Stimulated activated memory B cell treated with anti-CD40 and anti-IgM and Interleukin-4, amounts not matched to agents 10 μg/mL and 1 μg/mL and 100 μg/mL, for 72 hours (primary cell): ENCODE data around the gene SLC24A4.
A peak's percentile ranks its signal among the peaks of the same experiment; 100 is the strongest.

Source experiments
- ATAC-seq: fragments of 150-1000 bp; cut with Tn5 transposase; 2 replicates; pipeline ENCODE4 v1.10.0; 2021
- H3K27ac Mint-ChIP-seq: one replicate; pipeline ENCODE4 v1.8.0; 2022; ENCODE audit warnings: mild to moderate bottlenecking, mixed read lengths
- H3K27me3 Mint-ChIP-seq: one replicate; pipeline ENCODE4 v1.8.0; 2022; ENCODE audit warnings: mixed read lengths
- H3K36me3 Mint-ChIP-seq: one replicate; pipeline ENCODE4 v1.8.0; 2022; ENCODE audit warnings: mixed read lengths
- H3K4me1 Mint-ChIP-seq: one replicate; pipeline ENCODE4 v1.8.0; 2022; ENCODE audit warnings: mixed read lengths
- H3K4me3 Mint-ChIP-seq: one replicate; pipeline ENCODE4 v1.8.0; 2022; ENCODE audit warnings: mild to moderate bottlenecking, moderate library complexity, mixed read lengths
- H3K9me3 Mint-ChIP-seq: one replicate; pipeline ENCODE4 v1.8.0; 2022; ENCODE audit warnings: mixed read lengths

Gene SLC24A4

DNA sequence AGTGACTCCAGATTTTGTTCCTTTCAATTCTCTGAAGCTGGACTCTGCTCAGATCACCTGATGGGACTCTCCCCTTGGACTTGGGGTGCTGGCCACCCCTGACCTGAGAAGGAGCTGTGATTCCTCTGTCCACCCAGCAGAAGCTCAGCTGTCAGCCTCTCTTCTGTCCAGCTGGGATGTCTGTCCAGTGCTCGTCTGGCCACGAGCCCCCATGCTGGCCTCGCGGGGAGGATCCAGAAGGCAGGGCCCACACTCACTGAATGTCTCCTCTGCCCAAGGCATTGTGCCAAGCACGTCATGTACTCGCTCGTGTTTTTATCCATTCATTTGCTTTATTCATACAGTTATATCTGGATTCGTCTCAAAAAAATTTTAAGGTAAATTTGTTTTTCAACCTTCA is 14.2 kb upstream of the SLC24A4 start:
- Mint-ChIP-seq H3K9me3 (peaks cover 3% of the 10 kb centered on the region), H3K36me3 (no peaks in the 10 kb centered on the region), H3K4me3 (no peak overlapping the region), H3K27me3 (peaks cover 39% of the 10 kb centered on the region), H3K27ac (no peak overlapping the region), H3K4me1 (no peaks in the 10 kb centered on the region)
- ATAC-seq = no peak

DNA sequence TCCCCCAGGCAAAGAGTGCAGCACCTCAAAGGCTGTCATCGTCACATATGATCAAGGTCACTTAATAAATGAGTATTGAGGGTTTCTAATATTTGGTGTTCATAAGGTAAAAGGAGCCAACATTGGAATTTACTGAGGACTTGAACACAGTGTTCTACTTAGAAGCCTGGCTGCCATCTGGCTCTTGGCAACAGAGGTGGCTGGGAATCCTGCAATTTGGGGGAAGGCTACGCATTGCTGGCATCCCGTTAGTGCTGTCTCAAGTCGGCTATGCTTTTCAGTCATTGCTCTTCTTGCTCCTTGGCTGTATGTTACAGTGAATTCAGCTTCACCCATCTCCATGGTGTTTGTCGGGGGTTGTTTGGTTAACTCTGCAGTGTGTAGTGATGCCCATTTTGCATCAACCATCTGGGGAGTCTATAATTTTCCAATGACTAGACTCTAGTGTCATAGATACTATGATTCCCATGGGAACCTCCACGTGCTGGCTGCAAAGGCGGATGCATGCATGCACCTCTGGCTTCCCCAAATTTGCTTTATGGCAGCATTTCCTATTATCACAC is 12.9 kb upstream of the SLC24A4 start:
- Mint-ChIP-seq H3K4me3 (no peak overlapping the region), H3K27ac (no peak overlapping the region), H3K36me3 (no peaks in the 10 kb centered on the region), H3K27me3 (peaks cover 39% of the 10 kb centered on the region), H3K9me3 (peaks cover 3% of the 10 kb centered on the region), H3K4me1 (no peaks in the 10 kb centered on the region)
- no peak for ATAC-seq

DNA sequence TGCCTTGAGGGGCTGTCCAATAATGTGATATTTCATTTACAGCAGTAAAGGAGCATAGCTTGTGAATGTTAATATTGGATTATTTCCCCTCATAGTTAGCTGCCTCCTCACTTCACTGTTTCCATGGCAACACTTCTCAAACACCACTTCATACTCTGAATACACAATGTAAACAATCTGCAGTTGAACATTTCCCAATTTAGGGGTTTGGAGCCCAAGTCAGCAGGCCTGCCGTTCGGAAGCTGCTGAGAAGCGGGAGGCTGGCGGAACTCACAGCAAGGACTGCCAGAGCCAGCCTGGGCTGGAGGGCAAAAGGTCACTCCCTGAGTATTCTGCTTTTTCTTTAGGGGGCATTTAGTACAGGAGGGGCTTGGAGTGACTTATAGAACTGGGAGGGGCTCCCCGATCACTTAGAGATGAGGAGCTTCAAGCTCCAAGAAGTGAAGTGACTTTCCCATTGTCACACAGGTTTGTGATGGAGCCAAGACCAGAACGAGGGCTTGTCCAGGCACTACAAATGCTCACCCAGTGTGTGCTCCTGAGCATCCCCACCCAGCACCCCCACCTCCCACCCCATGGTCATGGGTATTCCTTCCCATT is 12.1 kb upstream of the SLC24A4 start:
- Mint-ChIP-seq H3K4me3 (no peak overlapping the region), H3K9me3 (peaks cover 3% of the 10 kb centered on the region), H3K27ac (no peak overlapping the region), H3K27me3 (peaks cover 39% of the 10 kb centered on the region), H3K36me3 (no peaks in the 10 kb centered on the region), H3K4me1 (no peaks in the 10 kb centered on the region)
- no peak for ATAC-seq

DNA sequence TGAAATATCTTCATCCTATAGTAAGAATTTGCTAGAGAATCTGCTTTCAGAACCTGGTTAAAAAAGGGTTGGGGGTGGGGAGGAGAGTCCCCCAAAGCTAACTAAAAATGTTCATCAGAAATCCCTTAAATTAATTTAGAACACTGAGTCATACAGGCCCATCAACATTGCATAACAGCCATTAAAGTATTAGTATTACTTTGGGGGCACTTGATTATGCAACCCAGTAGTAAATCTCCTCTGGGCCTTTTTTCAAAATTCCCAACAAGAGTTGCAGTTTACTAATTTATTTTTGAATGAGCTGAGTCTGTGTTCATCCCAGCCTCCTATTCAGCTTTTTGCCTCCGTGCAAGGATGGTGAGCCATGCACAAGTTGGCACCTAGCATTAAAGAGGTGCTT is 8.8 kb upstream of the SLC24A4 start:
- peaks cover 35% of the 10 kb centered on the region for H3K27me3 Mint-ChIP-seq
- peaks cover 6% of the 10 kb centered on the region for H3K4me1 Mint-ChIP-seq
- H3K27ac Mint-ChIP-seq = no peak overlapping the region
- H3K9me3 Mint-ChIP-seq = peaks cover 7% of the 10 kb centered on the region
- H3K36me3 Mint-ChIP-seq = no peaks in the 10 kb centered on the region
- no peak for ATAC-seq
- no peak overlapping the region for H3K4me3 Mint-ChIP-seq

DNA sequence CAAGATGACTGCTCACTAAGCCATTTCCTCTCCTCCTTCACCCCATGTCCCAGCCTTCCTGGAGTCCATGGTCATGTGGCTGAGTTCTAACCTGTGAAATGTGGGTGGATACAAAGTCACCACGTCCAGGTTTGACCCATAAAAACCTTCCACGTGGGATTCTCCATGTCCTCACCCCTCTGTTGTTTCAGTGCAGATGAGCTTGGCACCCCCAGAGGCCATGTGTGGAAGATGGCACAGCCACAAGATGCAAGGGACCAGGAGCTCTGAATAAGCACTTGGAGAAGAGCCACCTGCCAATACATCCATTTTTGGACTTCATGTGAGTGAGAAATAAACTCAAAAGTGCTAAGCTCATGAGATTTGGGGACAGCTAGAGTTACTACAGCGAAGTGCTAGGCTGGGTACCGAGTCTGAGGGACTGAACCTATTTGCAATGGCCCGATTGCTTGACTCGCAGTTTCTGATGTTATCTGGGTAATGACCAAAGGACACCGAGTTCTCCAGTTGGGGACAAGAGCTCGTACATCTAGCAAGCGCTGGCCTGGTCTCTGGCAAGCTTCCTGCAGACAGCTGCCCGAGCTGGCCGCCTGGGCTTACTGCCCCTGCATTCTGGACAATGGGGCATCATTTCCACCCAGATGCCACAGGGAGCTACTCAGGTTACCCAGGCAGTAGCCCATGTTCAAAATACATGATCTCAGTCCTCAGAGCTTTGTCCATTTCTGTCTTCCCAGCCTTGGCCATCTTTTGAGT is 7.7 kb upstream of the SLC24A4 start:
- no peak overlapping the region for H3K4me3 Mint-ChIP-seq
- peaks cover 7% of the 10 kb centered on the region for H3K9me3 Mint-ChIP-seq
- H3K27me3 Mint-ChIP-seq = peaks cover 36% of the 10 kb centered on the region
- ATAC-seq = no peak
- H3K27ac Mint-ChIP-seq = no peak overlapping the region
- H3K4me1 Mint-ChIP-seq = peaks cover 6% of the 10 kb centered on the region
- H3K36me3 Mint-ChIP-seq = no peaks in the 10 kb centered on the region

DNA sequence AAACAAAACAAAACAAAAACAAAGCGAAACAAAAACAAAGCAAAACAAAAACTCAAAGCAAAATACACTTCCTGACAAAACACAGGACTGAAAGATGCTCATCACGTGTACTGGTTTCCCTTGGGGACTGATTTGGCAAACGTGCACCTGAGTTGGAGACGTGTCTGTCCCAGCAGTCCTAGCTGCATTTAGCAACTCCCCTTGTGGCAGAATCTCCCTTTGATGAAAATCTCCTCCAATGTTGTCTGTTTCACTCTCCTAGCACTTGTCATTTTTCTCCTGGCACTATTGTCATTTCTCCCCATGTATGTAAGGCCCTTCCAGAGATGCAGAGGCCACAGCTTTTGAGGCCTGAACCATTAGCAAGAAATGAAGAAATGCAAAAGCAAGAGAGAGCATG is 6.8 kb upstream of the SLC24A4 start:
- Mint-ChIP-seq H3K9me3 (peaks cover 7% of the 10 kb centered on the region), H3K4me3 (no peak overlapping the region), H3K27ac (no peak overlapping the region), H3K4me1 (peaks cover 6% of the 10 kb centered on the region), H3K36me3 (no peaks in the 10 kb centered on the region), H3K27me3 (peaks cover 29% of the 10 kb centered on the region)
- no peak for ATAC-seq

DNA sequence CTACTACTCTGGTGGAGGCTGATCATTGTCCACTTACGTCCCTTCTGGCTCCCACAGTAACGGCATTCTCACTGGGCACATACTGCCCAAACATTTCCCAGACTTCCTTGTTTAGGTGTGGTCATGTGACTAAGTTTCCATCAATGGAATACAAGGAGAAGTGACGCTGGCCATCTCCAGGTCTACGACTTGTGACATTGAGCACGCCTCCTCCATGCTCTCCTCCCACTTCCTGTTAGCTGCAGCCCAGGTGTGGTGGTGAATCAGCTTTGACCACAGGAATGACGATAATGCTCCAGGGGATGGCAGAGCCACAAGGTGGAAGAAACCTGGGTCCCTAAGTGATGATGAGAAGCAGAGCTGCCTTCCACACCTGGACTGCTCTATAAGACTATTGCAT is 6.0 kb upstream of the SLC24A4 start:
- H3K9me3 Mint-ChIP-seq = peaks cover 7% of the 10 kb centered on the region
- H3K27me3 Mint-ChIP-seq = peaks cover 34% of the 10 kb centered on the region
- H3K27ac Mint-ChIP-seq = no peak overlapping the region
- no peaks in the 10 kb centered on the region for H3K36me3 Mint-ChIP-seq
- peaks cover 6% of the 10 kb centered on the region for H3K4me1 Mint-ChIP-seq
- ATAC-seq = no peak
- no peak overlapping the region for H3K4me3 Mint-ChIP-seq

DNA sequence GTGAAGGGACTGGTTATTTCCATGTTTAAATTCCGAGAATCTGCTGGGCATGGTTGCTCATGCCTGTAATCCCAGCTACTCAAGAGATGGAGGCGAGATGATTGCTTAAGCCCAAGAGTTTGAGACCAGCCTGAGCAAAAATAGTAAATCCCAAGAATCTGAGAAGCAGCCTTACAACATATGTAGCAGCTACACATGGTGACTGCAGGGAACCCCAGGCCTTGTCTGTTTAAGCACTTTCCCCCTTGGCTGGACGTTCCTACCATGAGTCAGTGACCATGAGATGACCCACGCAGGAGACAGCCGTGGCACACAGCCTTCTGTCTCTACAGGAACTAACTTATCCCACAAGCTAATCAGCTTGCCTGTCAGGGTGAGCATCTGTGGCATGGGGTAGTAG is 5.5 kb upstream of the SLC24A4 start:
- Mint-ChIP-seq H3K27ac (no peak overlapping the region), H3K9me3 (peaks cover 7% of the 10 kb centered on the region), H3K36me3 (no peaks in the 10 kb centered on the region), H3K4me3 (no peak overlapping the region), H3K4me1 (peaks cover 6% of the 10 kb centered on the region), H3K27me3 (peaks cover 39% of the 10 kb centered on the region)
- no peak for ATAC-seq

DNA sequence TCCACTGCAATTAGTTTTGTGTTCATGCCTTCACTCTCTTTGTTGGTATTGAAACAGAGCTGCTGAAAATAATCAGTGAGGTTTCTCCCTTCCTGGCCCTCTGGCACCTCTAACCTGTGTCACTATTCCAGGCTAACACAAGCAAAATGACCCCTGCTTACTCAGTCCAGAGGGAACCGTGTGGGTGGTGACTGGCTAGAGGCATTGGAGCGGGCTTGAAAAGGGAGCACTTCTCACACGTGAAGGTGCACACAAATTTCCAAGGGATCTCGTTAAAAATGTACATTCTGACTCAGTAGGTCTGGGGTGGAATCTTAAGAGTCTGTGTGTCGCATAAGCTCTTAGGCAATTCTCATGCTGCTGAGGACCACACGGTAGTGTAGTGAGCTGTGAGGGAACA is 1.3 kb upstream of the SLC24A4 start:
- Mint-ChIP-seq H3K4me1 (peaks cover 12% of the 10 kb centered on the region), H3K36me3 (no peaks in the 10 kb centered on the region), H3K9me3 (peaks cover 7% of the 10 kb centered on the region), H3K4me3 (no peak overlapping the region), H3K27me3 (peaks cover 62% of the 10 kb centered on the region), H3K27ac (no peak overlapping the region)
- no peak for ATAC-seq

DNA sequence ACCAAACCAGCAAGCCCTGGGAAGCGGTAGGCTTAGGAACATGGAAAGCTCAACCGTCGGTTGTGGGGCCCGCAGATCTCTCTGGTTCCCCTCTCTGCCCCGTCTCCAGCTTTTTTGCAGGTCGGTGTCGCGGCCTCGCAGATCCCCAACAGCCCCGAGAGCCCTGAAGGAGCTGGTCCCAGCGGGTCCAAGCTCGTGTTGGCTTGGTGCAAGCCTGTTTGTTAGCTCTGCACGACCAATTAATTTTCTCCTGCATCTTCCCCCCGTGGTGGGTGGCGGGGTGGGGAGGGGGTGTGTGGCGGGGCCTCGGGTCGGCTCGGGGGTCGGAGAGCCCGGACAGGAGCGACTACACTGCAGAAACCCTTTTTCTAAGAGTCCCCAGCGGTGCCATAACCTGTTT is 449 bp upstream of the SLC24A4 start:
- Mint-ChIP-seq H3K36me3 (no peaks in the 10 kb centered on the region), H3K4me3 (peak overlapping the region; percentile 67), H3K9me3 (no peaks in the 10 kb centered on the region), H3K27me3 (peaks cover 70% of the 10 kb centered on the region), H3K4me1 (peaks cover 5% of the 10 kb centered on the region), H3K27ac (no peak overlapping the region)
- no peak for ATAC-seq

DNA sequence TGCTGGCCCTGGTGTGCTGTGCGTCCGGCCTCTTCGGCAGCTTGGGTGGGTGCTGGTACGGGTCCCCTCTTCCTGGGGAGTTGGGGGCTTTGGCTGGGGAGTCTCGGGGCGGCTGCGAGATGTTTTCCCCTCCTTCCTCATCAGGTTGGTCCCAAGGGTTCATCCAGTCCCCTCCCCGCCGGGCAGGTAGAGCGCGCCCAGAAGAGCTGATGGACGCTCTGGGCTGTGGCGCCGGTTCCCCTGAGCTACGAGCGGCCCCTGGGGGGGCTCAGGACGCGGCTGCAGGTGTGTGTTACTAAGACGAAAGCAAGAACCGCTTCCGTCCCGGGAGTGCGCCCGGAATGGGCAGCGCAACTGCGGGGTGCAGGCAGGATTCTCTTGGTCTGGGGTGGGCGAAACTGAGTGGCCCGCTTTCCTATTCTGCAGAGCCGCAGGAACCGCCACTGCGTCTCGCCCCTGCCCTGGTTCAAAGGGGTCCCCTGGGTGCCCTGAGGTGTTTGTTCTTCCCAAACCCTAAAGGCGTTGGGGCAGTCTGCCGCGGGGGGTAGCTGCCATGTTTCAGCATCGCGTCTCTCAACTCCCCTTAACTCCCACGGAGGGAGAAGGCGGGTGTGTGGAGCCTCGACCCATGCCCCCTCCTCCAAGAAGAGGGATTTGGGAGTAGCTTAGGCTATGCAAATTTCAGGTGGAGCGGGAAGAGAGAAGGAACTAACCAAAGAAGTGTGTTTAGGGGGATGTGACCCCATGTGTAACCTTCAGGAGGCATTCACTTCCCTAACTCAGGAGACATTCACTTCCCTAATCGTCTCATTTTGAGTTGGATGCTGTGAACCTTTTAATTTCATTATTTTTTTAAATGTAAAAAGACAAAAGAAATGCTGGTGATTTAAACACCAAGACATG is 1.2 kb downstream of the SLC24A4 start:
- peak overlapping the region; percentile 11 for H3K4me3 Mint-ChIP-seq
- no peaks in the 10 kb centered on the region for H3K36me3 Mint-ChIP-seq
- H3K9me3 Mint-ChIP-seq = no peaks in the 10 kb centered on the region
- peaks cover 68% of the 10 kb centered on the region for H3K27me3 Mint-ChIP-seq
- ATAC-seq = no peak
- peaks cover 5% of the 10 kb centered on the region for H3K4me1 Mint-ChIP-seq
- H3K27ac Mint-ChIP-seq = no peak overlapping the region

DNA sequence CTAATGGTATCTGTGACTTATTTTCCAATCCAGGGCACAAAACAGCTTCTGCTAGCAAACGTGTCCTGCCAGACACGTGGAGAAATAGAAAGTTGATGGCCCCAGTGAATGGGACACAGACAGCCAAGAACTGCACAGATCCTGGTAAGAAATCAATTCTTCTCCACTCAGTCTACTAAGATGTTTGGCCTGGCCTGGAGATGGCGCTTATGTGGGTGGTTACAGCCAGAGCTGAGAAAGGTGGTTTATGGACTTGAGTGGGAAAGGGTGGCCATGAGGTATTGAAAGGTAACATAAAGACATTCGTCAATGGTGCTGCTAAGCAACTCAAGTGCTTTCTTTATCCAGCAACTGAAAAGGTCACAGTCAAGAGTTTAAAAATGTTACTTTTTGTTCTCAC is 2.9 kb downstream of the SLC24A4 start:
- no peak for ATAC-seq
- Mint-ChIP-seq H3K27me3 (peaks cover 54% of the 10 kb centered on the region), H3K9me3 (no peaks in the 10 kb centered on the region), H3K36me3 (no peaks in the 10 kb centered on the region), H3K4me3 (no peak overlapping the region), H3K4me1 (peaks cover 5% of the 10 kb centered on the region), H3K27ac (no peak overlapping the region)

DNA sequence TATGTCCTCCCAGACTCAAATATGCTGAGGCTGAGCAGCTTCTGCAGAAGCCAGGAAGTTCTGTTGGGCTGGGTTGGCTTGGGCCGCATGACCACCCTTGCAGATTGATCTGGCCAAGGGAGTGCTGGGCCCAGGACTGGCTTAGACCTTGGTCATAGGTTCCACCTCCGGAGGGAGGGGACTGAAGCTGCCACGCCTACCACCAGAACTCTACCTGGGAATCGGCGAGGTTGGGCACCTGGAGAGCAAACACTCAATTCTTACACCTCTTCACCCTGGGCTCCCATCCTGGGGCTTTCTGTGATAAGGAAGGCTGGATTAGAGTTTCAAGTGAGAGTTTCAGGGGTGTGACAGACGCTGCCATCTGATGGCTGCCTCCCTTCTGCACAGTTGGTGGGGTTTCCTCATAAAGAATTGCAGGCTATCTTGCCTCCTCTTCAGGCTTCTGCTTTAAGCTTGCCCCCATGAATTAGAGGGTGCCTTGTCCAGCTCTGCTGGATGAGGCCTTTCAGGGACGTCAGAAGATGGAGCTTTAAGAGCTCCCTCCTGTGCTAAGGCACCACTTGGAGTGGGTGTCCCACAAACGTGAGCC is 5.8 kb downstream of the SLC24A4 start:
- no peak overlapping the region for H3K4me3 Mint-ChIP-seq
- no peaks in the 10 kb centered on the region for H3K4me1 Mint-ChIP-seq
- H3K27me3 Mint-ChIP-seq = peaks cover 31% of the 10 kb centered on the region
- no peaks in the 10 kb centered on the region for H3K36me3 Mint-ChIP-seq
- H3K27ac Mint-ChIP-seq = no peak overlapping the region
- ATAC-seq = peak; percentile 14
- H3K9me3 Mint-ChIP-seq = no peaks in the 10 kb centered on the region

DNA sequence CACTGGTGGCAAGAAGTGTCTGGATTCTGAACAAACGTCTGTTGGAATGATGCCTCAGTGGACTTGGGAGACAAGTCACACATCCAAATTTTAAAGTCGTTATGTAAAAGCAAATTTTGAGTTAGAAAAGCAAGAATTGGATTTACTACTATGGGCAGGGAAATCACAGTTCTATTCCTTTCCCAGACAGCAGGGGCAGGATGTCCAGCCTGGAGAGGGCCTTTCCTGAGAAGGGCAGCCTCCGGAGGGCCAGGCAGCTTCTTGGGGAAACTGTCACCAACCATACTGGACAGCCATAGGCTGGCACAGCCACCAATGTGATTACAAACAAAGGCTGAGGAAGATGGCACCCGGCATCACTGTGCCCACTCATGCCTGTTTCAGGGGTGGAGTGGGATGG is 11.1 kb downstream of the SLC24A4 start:
- Mint-ChIP-seq H3K27ac (no peak overlapping the region), H3K4me1 (no peaks in the 10 kb centered on the region), H3K9me3 (no peaks in the 10 kb centered on the region), H3K27me3 (peaks cover 16% of the 10 kb centered on the region), H3K36me3 (no peaks in the 10 kb centered on the region), H3K4me3 (no peak overlapping the region)
- ATAC-seq = no peak

DNA sequence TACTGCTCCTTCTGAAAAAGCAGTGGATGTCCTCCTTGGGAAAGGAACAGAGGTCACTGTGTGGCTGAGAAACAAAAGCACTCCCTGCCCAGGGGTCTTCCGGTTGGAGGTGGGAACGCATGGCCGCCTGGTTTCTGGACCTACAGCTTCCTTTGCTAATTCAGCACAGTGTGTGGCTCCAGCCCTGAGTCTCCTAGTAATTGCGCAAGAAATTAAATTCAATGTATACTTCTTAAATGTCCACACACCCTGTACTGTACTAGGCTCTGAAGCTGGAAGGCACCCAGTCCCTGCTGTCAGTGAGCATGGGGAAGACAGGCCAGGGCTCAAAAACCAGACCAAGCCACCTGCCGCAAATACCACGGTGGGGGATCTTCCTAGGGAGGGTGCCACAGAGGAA is 13.4 kb downstream of the SLC24A4 start:
- Mint-ChIP-seq H3K4me3 (no peak overlapping the region), H3K27ac (no peak overlapping the region), H3K4me1 (peaks cover 5% of the 10 kb centered on the region), H3K36me3 (no peaks in the 10 kb centered on the region), H3K9me3 (no peaks in the 10 kb centered on the region), H3K27me3 (peaks cover 39% of the 10 kb centered on the region)
- no peak for ATAC-seq
